Measurements from ENCODE around the gene LIFR.

DNA sequence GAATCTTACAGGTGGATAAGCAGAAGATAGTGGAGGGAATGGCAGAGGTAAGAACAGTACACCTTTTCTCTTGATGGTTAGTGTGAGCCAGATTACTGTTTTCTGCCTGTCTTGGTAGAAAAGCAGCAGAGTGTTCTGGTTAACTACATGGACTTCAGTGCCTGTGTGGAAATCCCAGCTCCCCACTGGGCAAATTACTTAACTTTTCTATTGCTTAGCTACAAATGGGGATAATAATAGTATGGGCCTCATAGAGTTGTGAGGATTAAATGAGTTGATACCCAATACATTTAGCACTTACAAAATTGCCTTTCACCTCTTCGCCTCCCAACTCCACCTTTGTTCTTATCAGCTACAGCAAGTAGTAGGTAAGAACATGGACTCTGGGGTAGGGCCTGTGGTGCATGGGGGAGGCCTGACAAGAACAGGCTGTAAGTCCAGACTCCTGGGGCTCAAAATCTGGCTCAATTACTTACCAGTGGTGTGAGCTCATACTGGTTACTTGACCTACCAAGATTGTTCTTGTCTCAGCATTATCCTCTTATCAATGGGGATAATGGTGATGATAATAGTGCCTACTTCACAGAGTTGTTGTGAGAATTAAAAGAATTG lies 125.1 kb downstream of the LIFR start:
- TF ChIP-seq, protein P1, sequence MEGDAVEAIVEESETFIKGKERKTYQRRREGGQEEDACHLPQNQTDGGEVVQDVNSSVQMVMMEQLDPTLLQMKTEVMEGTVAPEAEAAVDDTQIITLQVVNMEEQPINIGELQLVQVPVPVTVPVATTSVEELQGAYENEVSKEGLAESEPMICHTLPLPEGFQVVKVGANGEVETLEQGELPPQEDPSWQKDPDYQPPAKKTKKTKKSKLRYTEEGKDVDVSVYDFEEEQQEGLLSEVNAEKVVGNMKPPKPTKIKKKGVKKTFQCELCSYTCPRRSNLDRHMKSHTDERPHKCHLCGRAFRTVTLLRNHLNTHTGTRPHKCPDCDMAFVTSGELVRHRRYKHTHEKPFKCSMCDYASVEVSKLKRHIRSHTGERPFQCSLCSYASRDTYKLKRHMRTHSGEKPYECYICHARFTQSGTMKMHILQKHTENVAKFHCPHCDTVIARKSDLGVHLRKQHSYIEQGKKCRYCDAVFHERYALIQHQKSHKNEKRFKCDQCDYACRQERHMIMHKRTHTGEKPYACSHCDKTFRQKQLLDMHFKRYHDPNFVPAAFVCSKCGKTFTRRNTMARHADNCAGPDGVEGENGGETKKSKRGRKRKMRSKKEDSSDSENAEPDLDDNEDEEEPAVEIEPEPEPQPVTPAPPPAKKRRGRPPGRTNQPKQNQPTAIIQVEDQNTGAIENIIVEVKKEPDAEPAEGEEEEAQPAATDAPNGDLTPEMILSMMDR (IDR thresholded peaks at IDR 0.05): no peak
- no peak for TF ChIP-seq POLR2A (IDR thresholded peaks at IDR 0.05)

All from prostate gland (tissue), 2 donors.